Measurements from ENCODE around the gene MAU2.

DNA sequence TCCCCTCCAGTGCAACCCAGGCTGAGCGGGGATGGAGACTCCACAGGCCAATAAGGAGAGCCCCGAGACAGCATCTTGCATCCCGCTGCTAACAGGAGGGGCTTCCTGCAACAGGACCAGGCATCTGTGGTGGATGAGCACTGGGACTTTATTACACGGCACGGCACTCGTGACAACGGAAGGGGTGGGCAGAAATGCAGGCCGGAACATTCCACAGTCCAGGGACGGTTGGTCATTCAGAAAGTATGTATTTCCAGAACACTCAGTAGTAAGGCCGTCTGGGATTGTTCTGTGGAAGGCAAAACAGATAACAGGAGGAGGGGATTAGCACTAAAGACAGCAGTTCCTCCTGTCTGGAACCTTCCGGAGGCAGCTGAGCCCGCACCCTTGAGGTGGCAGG lies 44.2 kb upstream of the MAU2 start:
- TF ChIP-seq PPARA (CRISPR knock-in tag; IDR thresholded peaks at IDR 0.05; ENCODE audit: borderline replicate concordance) = no peak
- no peak for TF ChIP-seq ZNF8 (CRISPR knock-in tag; IDR thresholded peaks at IDR 0.05)

Measured in SK-N-SH treated with all-trans-retinoic acid at 6 μM for 48 hours (cell line).